ENCODE measurements around the gene GMIP.
A peak's percentile ranks its signal among the peaks of the same experiment; 100 is the strongest.
"Not testable (repeated sequence)": the region's sequence is repeated elsewhere in the genome, so short reads cannot be mapped to it uniquely, and the experiment has no call there.

GMIP gene

GRCh38 chr19:19643158-19644053 lies at the start of gene GMIP:
GMIP (minus strand) TSS chr19:19643657; CDS start chr19:19643529, 128 bp downstream.
- H3K4me3 ChIP-seq (ENCODE audit: low read depth, low read length): peak within 1 kb of the TSS; percentile 92
- DNase-seq (ENCODE audit: low read depth): no peak

GRCh38 chr19:19691683-19692082 lies 48.2 kb upstream of the GMIP start:
- DNase-seq (ENCODE audit: low read depth): no peak
- no peak overlapping the region for H3K4me3 ChIP-seq (ENCODE audit: low read depth, low read length)

- not testable (repeated sequence) for H3K4me3 ChIP-seq (ENCODE audit: low read depth, low read length); DNase-seq (ENCODE audit: low read depth)
Observed at GRCh38 chr19:19689023-19689422, 45.6 kb upstream of the GMIP start.

- no peak for DNase-seq (ENCODE audit: low read depth)
- H3K4me3 ChIP-seq (ENCODE audit: low read depth, low read length): no peak overlapping the region
Observed at GRCh38 chr19:19687090-19687489, 43.6 kb upstream of the GMIP start.

- no peak overlapping the region for H3K4me3 ChIP-seq (ENCODE audit: low read depth, low read length)
- no peak for DNase-seq (ENCODE audit: low read depth)
Observed at GRCh38 chr19:19686580-19686979, 43.1 kb upstream of the GMIP start.

- DNase-seq (ENCODE audit: low read depth); H3K4me3 ChIP-seq (ENCODE audit: low read depth, low read length): not testable (repeated sequence)
Observed at GRCh38 chr19:19686119-19686518, 42.7 kb upstream of the GMIP start.

GRCh38 chr19:19679176-19680073 lies 36.0 kb upstream of the GMIP start:
- DNase-seq (ENCODE audit: low read depth): no peak
- no peak overlapping the region for H3K4me3 ChIP-seq (ENCODE audit: low read depth, low read length)

GRCh38 chr19:19677579-19677978 lies 34.1 kb upstream of the GMIP start:
- DNase-seq (ENCODE audit: low read depth): no peak
- no peak overlapping the region for H3K4me3 ChIP-seq (ENCODE audit: low read depth, low read length)

- H3K4me3 ChIP-seq (ENCODE audit: low read depth, low read length): no peak overlapping the region
- DNase-seq (ENCODE audit: low read depth): no peak
Observed at GRCh38 chr19:19674315-19674714, 30.9 kb upstream of the GMIP start.

GRCh38 chr19:19672816-19673215 lies 29.4 kb upstream of the GMIP start:
- H3K4me3 ChIP-seq (ENCODE audit: low read depth, low read length): no peak overlapping the region
- no peak for DNase-seq (ENCODE audit: low read depth)

- DNase-seq (ENCODE audit: low read depth): no peak
- no peak overlapping the region for H3K4me3 ChIP-seq (ENCODE audit: low read depth, low read length)
Observed at GRCh38 chr19:19670070-19670551, 26.7 kb upstream of the GMIP start.

- DNase-seq (ENCODE audit: low read depth): peak; percentile 47
- H3K4me3 ChIP-seq (ENCODE audit: low read depth, low read length): peak within 1 kb of the TSS; percentile 77
Observed at GRCh38 chr19:19668230-19669012, 25.0 kb upstream of the GMIP start, which contains the start of gene ZNF101. ZNF101 (plus strand) TSS chr19:19668839; CDS start chr19:19668964, 125 bp downstream.

GRCh38 chr19:19665420-19665948 lies 22.0 kb upstream of the GMIP start:
- not testable (repeated sequence) for DNase-seq (ENCODE audit: low read depth); H3K4me3 ChIP-seq (ENCODE audit: low read depth, low read length)

GRCh38 chr19:19663256-19664120 lies 20.0 kb upstream of the GMIP start, which contains the start of gene ATP13A1:
ATP13A1 (minus strand) TSS chr19:19663676; CDS start chr19:19663666, 10 bp downstream.
- H3K4me3 ChIP-seq (ENCODE audit: low read depth, low read length): peak within 1 kb of the TSS; percentile 98
- DNase-seq (ENCODE audit: low read depth): peak; percentile 89

- no peak for DNase-seq (ENCODE audit: low read depth)
- H3K4me3 ChIP-seq (ENCODE audit: low read depth, low read length): peak overlapping the region; percentile 98
Observed at GRCh38 chr19:19662871-19663255, 19.4 kb upstream of the GMIP start.

GRCh38 chr19:19662344-19662743 lies 18.9 kb upstream of the GMIP start:
- DNase-seq (ENCODE audit: low read depth): no peak
- H3K4me3 ChIP-seq (ENCODE audit: low read depth, low read length): peak overlapping the region; percentile 98

GRCh38 chr19:19661675-19662251 lies 18.3 kb upstream of the GMIP start:
- no peak for DNase-seq (ENCODE audit: low read depth)
- H3K4me3 ChIP-seq (ENCODE audit: low read depth, low read length): peak overlapping the region; percentile 98
